ENCODE data around the gene ZNF543.
"Not testable (repeated sequence)": the region's sequence is repeated elsewhere in the genome, so short reads cannot be mapped to it uniquely, and the experiment has no call there.

The ZNF543 gene

DNA sequence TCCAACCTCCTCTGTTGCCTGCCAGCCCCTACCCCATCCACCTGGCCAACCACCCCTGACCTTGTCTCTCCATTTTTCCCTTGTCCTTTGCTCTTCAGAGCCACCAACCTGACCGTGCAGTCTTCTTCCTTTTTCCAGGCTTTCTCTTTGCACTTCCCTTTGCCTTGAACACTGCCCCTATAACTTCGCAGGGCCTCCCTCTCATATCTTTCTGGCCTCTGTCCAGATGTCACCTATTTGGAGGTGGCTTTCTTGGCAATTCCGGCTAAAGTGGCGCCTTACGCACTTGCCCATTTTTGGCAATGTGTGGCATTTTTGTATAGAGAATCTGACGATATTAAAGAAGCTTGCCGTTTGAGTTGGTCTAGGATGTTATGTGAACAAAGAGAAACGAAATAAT, 844 bp downstream of the ZNF543 start:
- DNase-seq (ENCODE audit: low spot score) = no peak

DNA sequence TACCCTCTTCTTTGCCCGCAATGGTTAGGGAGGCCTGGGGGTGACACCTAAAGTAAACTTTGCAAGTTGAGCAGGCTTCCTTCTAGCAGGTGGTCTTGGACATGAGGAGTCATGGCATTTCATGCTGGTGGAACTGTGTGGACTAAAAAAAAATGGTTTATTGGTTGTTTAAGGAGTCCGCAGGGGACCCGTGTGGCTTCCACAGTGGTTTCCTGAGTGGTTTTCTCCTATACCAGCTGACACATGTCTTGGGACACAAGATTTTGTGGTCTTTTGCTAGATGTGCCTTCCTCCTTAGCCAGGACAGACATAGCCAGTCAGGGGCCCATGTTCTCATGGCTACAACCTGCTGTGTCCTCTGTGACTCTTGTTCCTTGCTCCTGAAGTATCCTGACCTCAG, 1.5 kb downstream of the ZNF543 start:
- DNase-seq (ENCODE audit: low spot score) = no peak

DNA sequence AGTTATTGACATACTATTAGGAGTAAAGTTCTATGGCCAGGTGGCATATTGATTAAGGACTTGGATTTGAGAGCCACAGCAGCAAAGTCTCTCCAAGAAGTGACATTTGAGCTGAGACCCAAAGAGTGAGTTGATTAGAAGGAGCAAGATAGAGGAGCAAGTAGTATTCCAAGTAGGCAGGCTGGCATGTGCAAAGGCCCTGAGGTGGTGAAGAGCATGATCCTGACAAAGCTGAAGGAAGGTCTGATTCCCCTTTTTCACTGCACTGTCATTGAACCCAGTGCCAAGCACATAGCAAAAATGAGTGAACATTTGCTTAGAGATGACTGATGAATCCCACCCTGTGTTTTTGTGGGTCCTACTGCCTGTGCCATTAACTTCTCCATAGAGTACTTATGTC, 4.7 kb downstream of the ZNF543 start:
- DNase-seq (ENCODE audit: low spot score) = no peak

DNA sequence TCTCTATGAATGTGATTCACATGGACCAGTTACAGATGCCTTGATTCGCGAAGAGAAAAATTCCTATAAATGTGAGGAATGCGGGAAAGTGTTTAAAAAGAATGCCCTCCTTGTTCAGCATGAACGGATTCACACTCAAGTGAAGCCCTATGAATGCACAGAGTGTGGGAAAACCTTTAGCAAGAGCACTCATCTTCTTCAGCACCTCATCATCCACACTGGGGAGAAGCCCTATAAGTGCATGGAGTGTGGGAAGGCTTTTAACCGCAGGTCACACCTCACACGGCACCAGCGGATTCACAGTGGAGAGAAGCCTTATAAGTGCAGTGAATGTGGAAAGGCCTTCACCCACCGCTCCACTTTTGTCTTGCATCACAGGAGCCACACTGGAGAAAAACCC, 7.7 kb downstream of the ZNF543 start:
- no peak for DNase-seq (ENCODE audit: low spot score)

DNA sequence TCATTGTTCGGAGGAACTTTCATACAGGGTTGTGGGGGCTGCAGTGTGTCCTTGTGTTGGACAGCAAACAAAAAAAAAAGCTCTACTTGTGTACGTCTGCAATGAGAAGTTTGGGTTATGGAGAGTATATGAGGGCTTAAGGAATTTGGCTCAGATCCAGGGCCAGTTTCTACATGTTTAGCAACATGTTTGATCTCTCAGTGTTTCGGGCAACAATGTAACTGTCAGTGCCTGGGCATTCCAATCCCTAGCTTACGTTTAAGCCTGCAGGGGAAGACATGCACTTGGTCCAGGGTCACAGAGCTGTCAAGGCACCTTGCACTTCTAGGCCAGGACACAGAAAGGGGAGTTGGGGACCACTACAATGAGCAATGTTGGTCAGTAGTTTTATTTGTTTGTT, 13.9 kb downstream of the ZNF543 start:
- no peak for DNase-seq (ENCODE audit: low spot score)

DNA sequence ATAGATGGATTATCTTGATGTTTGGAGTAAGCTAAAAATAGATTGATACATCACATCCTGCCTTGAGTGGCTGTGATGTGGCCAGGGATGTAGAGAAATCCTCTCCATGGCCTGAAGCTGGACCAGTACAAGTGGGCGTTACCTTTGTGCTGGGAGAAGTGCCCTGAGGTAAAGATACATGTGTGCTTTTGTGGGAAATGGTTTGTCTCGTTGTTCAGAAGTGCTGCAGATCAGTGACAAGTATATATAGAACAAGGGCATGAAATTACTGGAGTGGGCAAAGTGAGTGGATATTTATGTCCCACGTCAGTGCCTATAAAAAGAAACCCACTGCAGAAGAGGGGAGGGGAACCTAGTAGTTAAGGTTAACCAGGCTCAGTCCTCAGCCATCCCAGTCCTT, 18.6 kb downstream of the ZNF543 start:
- DNase-seq (ENCODE audit: low spot score) = no peak

DNA sequence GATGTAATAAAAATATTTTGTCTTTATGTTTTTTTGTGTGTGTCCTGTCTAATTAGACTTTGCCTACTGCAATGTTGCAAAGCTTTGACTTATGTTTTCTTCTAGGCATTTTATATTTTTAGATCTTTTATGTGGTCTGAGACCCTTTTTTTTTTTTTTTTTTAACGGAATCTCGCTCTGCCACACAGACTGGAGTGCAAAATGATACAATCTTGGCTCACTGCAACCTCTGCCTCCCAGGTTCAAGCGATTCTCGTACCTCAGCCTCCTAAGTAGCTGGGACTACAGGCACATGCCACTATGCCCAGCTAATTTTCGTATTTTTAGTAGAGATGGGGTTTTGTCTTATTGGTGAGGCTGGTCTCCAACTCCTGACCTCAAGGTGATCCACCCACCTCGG, 22.3 kb downstream of the ZNF543 start:
- no peak for DNase-seq (ENCODE audit: low spot score)

DNA sequence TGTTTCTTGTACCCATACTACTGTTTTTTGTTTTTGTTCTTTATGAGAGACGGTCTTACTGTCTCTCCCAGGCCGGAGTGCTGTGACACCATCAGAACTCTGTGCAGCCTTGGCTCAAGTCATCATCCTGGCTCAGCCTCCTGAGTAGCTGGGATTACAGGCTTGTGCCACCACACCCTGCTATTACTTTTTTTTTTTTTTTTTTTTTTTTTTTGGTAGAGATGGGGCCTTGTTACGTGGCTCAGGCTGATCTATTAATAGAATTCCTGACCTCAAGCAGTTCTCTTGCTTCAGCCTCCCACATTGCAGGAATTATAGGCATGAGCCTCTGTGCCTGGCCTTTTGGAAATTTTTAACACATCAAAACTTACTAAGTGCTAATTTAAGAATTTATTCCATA, 27.9 kb downstream of the ZNF543 start:
- no peak for DNase-seq (ENCODE audit: low spot score)

DNA sequence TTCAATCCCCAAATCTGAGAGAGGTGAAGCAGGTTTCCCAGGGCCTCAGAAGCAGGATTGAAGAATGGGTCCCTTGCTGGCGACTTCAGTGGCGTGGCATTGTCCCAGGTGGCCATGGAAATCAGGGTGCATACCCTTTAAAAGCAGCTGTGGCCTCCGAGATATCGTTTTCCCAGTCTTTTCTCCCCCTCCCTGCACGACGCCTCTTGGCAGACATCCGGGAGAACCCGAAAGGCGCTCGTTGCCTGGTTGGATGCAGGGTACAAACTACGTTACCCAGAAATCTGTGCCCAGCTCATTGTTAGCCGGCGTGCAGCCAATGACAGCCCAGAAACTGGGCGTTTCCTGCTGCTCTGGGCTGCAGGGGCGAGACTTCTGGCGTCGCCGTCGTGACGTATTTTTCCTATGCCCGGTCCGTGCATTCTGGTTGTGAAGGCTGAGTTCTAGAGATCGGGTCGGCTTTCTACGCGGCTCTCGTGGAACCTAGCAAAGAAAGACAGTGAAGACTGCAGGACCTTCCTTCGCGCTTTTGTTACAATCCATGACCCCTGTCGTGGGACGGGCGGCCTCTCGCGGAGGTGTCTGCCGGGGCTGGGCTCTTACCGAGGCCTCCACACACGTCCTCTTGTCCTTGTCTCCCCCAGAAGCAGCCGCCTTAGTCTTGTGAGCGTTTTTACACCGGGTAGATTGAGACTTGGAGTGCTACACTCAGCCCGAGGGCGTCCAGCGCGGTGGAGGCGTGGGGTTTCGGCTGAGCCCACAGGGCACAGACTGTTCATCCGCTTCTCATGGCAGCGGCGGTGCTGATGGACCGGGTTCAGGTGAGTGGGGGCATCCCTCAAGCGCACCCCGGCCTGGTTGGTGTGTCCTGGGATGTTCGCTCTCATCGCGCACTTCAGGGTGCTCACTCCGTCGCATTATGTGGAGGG, 30.9 kb downstream of the ZNF543 start, which contains the start of gene ZNF304:
ZNF304 (plus strand) TSS at position 395 of the 929 bp plus-strand sequence; CDS start at position 789, 394 bp downstream.
- peak; percentile 97 for DNase-seq (ENCODE audit: low spot score)

DNA sequence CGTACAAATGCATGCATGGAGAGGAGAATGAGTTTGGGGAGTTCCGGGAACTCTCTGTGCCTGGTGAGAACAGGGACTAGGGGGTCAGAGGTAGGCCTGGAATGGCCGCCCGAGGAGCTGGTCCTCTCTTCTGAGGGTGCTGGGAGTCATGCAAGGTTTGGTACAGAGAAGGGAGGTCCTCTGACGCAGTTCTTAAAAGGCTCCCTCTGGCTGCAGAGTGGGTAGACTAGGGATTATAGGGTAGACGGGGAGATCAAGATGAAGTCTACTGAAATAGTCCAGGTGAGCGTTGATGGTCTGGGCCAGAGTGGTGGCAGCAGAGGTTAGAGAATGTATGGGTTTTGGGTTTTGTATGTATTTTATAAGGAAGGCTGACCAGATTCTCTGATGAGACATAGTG, 31.6 kb downstream of the ZNF543 start:
- no peak for DNase-seq (ENCODE audit: low spot score)

DNA sequence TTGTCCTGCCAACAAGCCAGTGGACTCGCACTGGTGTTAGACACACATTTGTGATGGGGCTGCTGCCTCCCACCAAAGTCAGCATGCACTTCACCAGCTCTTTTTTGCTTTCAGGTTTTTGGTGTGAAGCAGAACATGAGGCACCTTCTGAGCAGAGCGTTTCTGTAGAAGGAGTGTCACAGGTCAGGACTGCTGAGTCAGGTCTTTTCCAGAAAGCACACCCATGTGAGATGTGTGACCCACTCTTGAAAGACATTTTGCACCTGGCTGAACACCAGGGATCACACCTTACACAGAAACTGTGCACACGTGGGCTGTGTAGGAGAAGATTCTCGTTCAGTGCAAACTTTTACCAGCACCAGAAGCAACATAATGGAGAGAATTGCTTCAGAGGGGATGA, 35.6 kb downstream of the ZNF543 start:
- no peak for DNase-seq (ENCODE audit: low spot score)

DNA sequence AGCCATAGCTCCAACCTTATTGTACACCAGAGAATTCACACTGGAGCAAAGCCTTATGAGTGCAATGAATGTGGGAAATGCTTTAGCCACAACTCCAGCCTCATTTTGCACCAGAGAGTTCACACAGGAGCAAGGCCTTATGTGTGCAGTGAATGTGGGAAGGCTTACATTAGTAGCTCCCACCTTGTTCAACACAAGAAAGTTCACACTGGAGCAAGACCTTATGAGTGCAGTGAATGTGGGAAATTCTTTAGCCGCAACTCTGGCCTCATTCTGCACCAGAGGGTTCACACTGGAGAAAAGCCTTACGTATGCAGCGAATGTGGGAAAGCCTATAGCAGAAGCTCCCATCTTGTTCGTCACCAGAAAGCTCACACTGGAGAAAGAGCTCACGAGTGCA, 37.1 kb downstream of the ZNF543 start:
- DNase-seq (ENCODE audit: low spot score) = no peak

DNA sequence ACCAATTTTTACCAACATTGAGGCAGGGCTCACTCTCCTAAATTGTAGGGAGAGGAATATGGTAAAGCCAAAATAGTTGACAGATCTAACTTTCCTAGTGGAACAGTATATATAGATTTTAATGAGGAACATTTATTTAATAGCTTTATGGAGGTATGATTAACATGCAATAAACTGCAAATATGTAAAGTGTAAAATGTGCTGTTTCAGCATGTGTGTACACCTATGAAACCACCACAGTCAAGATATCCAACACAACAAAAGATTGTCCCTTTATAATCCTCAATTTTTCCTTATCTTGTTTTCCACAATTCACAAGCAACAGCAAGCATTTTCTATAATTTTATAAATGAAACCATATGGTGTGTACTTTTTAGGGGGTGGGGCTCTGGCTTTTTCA, 39.0 kb downstream of the ZNF543 start:
- no peak for DNase-seq (ENCODE audit: low spot score)

DNA sequence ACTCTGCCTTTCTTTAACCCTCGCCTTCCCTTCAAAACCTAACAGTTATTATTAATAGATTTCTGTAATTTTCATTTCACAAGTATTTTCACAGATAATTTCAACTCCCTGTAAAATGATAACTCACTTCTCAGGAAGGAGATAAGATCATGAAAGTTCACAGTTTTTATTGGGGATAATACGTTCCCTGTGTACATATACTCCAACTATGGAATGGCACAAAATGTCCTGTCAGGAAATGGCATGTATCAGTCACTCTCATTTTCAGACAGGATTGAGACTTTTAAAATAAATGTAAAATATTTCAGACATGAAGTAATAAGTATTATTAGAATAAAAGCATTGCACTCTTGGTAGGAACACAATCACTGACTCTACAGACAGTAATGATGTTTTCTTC, 42.1 kb downstream of the ZNF543 start:
- DNase-seq (ENCODE audit: low spot score) = no peak

DNA sequence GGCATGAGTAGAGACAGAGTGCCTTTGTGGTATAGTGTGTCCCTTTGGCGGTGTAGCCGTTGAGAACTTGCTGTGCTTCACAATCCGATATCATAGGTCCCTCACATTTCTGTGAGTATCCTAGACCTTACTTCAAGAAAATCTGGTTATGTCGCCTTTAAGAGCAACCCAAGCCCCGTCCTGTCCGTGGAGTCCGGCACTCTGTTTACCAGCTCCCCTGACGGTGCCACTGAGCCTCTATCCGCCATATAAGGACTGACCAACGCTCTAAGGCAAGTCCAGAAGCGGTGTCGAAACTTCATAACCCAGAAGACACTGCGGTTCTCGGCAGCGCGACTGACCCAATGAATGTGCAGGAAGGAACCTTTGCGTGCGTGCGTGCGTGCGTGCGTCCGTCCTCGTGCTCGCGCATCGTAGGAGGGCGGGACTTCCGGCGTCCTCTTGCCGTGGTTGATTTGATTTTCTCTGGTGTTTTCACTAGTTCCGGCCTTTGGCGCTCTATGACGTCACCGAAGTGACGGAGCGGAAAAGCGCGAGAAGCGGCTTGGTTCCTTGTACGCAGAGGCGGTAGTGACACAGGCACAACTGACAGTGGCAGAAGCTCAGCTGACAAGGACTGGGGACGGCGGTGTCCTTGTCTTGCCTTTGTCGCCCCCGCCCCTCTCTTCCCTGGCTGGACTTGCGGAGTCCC, 42.9 kb downstream of the ZNF543 start, which contains the start of the genes TRAPPC2B and ZNF547:
TRAPPC2B (plus strand) TSS at position 555 of the 691 bp plus-strand sequence. CDS start 1,283 bp downstream, outside the sequence.
ZNF547 (plus strand) TSS at position 555 of the 691 bp plus-strand sequence. CDS start 5,005 bp downstream, outside the sequence.
- peak; percentile 99 for DNase-seq (ENCODE audit: low spot score)

DNA sequence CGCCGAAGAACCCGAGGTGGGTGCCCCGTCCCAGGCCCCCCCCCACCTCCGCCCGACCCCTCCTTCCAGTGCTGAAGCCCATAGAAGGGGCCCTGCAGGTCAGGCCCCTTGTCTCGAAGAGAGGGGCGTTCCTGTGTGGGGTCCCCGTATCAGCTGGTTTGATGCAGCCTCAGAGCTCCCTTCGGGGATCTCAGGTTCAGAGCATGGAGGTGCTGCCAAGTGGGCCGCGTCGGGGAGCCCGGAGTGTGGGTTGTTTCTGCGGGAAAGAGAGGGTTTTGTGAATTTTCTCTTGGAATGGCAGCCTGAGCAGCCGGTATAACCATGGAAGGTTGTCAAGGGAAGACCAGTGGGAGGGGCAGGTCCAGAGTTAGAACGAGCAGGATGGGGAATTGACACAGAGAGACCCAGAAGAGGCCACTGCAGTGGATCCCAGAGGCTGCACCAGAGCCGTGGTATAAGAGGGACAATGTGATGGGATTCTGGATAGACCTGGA, 43.5 kb downstream of the ZNF543 start:
- DNase-seq (ENCODE audit: low spot score) = peak; percentile 22

DNA sequence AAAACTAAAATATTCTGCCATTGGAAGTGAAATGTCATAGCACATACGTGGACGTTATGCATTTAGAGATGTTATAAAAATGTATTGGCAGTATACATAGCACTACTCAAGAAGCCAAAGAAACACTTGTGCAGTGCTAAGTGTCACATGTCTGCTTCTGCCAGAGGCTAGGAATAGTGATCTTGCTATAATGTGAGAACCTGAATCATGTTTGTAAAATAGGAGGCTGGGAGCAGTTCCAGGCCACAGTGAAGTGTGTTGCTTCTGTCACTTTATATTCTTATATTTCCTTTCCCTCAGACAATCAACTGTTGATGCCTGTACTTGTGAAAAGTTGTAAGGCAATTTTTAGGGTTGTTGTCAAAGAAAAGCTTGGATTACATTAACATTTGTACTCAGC, 46.5 kb downstream of the ZNF543 start:
- DNase-seq (ENCODE audit: low spot score) = no peak

DNA sequence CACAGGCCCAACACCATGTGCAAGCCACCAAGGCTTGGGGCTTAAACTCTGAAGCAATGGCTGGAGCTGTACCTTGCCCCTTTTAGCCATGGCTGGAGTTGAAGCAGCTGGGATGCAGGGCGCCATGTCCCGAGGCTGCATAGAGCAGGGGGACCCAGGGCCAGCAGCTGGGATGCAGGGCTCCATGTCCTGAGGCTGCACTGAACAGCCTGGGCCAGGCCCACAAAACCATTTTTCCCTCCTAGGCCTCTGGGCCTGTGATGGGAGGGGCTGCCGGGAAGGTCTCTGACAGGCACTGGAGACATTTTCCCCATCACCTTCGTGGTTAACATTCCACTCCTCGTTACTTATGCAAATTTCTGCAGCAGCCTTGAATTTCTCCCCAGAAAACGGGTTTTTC, 53.9 kb downstream of the ZNF543 start:
- DNase-seq (ENCODE audit: low spot score) = no peak

DNA sequence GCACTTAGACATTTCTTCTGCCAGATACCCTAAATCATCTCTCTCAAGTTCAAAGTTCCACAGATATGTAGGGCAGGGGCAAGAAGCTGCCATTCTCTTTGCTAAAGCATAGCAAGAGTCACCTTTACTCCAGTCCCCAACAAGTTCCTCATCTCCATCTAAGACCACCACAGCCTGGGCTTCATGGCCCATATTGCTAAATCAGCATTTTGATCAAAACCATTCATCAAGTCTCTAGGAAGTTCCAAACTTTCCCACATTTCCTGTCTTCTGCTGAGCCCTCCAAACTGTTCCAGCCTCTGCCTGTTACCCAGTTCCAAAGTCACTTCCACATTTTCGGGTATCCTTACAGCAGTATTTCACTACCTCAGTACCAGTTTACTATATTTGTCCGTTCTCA, 54.4 kb downstream of the ZNF543 start:
- not testable (repeated sequence) for DNase-seq (ENCODE audit: low spot score)

DNA sequence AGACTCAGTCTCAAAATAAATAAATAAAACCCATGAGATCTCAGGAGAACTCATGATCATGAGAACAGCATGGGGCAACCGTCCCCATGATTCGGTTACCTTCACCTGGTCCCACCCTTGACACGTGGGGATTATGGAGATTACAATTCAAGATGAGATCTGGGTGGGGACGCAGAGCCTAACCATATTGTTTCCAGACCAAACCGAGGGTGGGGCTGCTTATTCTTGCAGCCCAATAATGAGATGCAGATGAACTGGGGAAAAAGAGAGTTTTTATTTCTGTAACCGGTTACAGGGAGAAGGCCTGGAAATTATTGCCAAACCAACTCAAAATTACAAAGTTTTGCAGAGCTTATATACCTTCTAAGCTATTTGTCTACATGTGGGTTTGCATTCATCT, 55.9 kb downstream of the ZNF543 start:
- no peak for DNase-seq (ENCODE audit: low spot score)

DNA sequence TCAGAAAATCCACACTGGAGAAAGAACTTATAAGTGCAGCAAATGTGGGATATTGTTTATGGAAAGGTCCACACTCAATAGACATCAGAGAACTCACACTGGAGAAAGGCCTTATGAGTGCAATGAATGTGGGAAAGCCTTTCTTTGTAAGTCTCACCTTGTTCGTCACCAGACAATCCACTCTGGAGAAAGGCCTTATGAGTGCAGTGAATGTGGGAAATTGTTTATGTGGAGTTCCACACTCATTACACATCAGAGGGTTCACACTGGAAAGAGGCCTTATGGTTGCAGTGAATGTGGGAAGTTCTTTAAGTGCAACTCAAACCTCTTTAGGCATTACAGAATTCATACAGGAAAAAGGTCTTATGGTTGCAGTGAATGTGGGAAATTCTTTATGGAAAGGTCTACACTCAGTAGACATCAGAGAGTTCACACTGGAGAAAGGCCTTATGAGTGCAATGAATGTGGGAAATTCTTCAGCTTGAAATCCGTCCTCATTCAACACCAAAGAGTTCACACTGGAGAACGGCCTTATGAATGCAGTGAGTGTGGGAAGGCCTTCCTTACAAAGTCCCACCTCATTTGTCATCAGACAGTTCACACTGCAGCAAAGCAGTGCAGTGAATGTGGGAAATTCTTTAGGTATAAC, 57.4 kb downstream of the ZNF543 start:
- DNase-seq (ENCODE audit: low spot score) = no peak

Measured in COLO829 (cell line).